Measurements from ENCODE around the gene TJP3. TPM values are rescaled to one million over a fixed set of nuclear protein-coding genes. Genes with fewer than 3 reads are reported as not detected.

The TJP3 gene
- total and polyA plus RNA-seq, 10 of the 15 experiments (the other 5 are each of a cell fraction or from before 2014, with no cell fraction given), result 0.04 to 1.2 (median 0.29) TPM; not detected in 6

GRCh38 chr19:3695124-3695733 is 13.0 kb upstream of the TJP3 start:
- peaks cover 35% of the 10 kb centered on the region for H3K79me2 ChIP-seq (ENCODE audit: control insufficient read depth, insufficient read depth, low read length)
- no peak overlapping the region for H3K27ac ChIP-seq (ENCODE audit: control insufficient read depth, insufficient read depth)
- no peak overlapping the region for H3K4me2 ChIP-seq (ENCODE audit: control insufficient read depth, insufficient read depth)
- no peaks in the 10 kb centered on the region; the same call in 2 of the 3 replicates for H3K9me3 ChIP-seq (replicated peaks; ENCODE audit: control insufficient read depth, insufficient read depth, low read length)
- in situ Hi-C loops (cut with MboI), result no loop called here
- H4K20me1 ChIP-seq (ENCODE audit: control insufficient read depth, insufficient read depth), result no peaks in the 10 kb centered on the region
- H2AFZ ChIP-seq (ENCODE audit: control insufficient read depth, low read depth, low read length), result no peak overlapping the region
- ChIA-PET POLR2A (no interaction called here), RAD21 (ENCODE audit: unreplicated experiment) (no interaction called here), CTCF (interaction anchor here (0.6 kb wide), 1 partner anchor 114 kb away, joined by 3 read pairs; no protein-coding TSS in a partner anchor), SMC1A (ENCODE audit: uncharacterized antibody, unreplicated experiment) (no interaction called here)
- BruUV-seq (replicated peaks), result no TSS peak
- ATAC-seq (no peak), FAIRE-seq (no peak), DNase-seq (ENCODE audit: low read depth, low spot score) (no peak)
- WGBS (ENCODE audit: insufficient coverage, insufficient replicate concordance, low lambda C conversion rate, missing lambda C conversion rate), result 92% methylated on average over 25 of the region's 25 CpGs
- H3K36me3 ChIP-seq (ENCODE audit: control insufficient read depth in 2 of 2, insufficient read depth in 2 of 2, low read length in 1 of 2), result no peaks in the 10 kb centered on the region; a peak in 1 of 4 replicates
- no peak overlapping the region for H3K4me3 ChIP-seq
- H3K9ac ChIP-seq (ENCODE audit: control insufficient read depth, insufficient read depth, low read length), result no peak overlapping the region
- intact Hi-C loops (cut with micrococcal nuclease; ENCODE audit: unreplicated experiment), result no loop called here
- H3K4me1 ChIP-seq (ENCODE audit: control insufficient read depth, insufficient read depth, low read length), result no peaks in the 10 kb centered on the region; the same call in 1 of the 2 replicates
- no peaks in the 10 kb centered on the region for H3K27me3 ChIP-seq (replicated peaks in 1 of 2; ENCODE audit: control insufficient read depth in 2 of 2, insufficient read depth in 2 of 2, low read length in 1 of 2)
- TF ChIP-seq BRCA1 (IDR thresholded peaks at IDR 0.05; ENCODE audit: low read depth, low read length) (no peak), CEBPB (IDR thresholded peaks at IDR 0.05; ENCODE audit: borderline replicate concordance in 1 of 2, low read depth in 2 of 2, low read length in 2 of 2) (no peak), CHD2 (IDR thresholded peaks at IDR 0.05; ENCODE audit: borderline replicate concordance, low read depth, low read length) (no peak), ZZZ3 (IDR thresholded peaks at IDR 0.05; ENCODE audit: control insufficient read depth, insufficient read length, low read depth) (no peak), DPF2 (IDR thresholded peaks at IDR 0.05) (no peak), HDAC6 (IDR thresholded peaks at IDR 0.05; ENCODE audit: unreplicated experiment) (no peak), ZBTB40 (IDR thresholded peaks at IDR 0.05; ENCODE audit: borderline replicate concordance) (no peak), BCL11A (IDR thresholded peaks at IDR 0.05; ENCODE audit: low read depth, low read length) (no peak), NBN (IDR thresholded peaks at IDR 0.05) (no peak), SIN3A (IDR thresholded peaks at IDR 0.05; ENCODE audit: low read depth, low read length) (no peak), SRF (IDR thresholded peaks at IDR 0.05; ENCODE audit: low read depth in 2 of 2, low read length in 2 of 2) (no peak), IRF5 (IDR thresholded peaks at IDR 0.05; ENCODE audit: borderline replicate concordance) (no peak)
- TF ChIP-seq, protein P1, sequence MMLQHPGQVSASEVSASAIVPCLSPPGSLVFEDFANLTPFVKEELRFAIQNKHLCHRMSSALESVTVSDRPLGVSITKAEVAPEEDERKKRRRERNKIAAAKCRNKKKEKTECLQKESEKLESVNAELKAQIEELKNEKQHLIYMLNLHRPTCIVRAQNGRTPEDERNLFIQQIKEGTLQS (IDR thresholded peaks at IDR 0.05; ENCODE audit: borderline replicate concordance, extremely low read depth, low read depth, low read length), result no peak
- TF ChIP-seq, protein P2, sequence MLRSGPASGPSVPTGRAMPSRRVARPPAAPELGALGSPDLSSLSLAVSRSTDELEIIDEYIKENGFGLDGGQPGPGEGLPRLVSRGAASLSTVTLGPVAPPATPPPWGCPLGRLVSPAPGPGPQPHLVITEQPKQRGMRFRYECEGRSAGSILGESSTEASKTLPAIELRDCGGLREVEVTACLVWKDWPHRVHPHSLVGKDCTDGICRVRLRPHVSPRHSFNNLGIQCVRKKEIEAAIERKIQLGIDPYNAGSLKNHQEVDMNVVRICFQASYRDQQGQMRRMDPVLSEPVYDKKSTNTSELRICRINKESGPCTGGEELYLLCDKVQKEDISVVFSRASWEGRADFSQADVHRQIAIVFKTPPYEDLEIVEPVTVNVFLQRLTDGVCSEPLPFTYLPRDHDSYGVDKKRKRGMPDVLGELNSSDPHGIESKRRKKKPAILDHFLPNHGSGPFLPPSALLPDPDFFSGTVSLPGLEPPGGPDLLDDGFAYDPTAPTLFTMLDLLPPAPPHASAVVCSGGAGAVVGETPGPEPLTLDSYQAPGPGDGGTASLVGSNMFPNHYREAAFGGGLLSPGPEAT (IDR thresholded peaks at IDR 0.05; ENCODE audit: low read depth), result no peak
- TF ChIP-seq, protein P3, sequence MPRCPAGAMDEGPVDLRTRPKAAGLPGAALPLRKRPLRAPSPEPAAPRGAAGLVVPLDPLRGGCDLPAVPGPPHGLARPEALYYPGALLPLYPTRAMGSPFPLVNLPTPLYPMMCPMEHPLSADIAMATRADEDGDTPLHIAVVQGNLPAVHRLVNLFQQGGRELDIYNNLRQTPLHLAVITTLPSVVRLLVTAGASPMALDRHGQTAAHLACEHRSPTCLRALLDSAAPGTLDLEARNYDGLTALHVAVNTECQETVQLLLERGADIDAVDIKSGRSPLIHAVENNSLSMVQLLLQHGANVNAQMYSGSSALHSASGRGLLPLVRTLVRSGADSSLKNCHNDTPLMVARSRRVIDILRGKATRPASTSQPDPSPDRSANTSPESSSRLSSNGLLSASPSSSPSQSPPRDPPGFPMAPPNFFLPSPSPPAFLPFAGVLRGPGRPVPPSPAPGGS (IDR thresholded peaks at IDR 0.05; ENCODE audit: borderline replicate concordance, insufficient read depth, low read depth, low read length, poor library complexity, severe bottlenecking), result no peak

Measured in GM12878 (cell line).